SU-DHL-6 (cell line): Measurements from ENCODE around the gene ATAD3C.
"Not testable (repeated sequence)": the region's sequence is repeated elsewhere in the genome, so short reads cannot be mapped to it uniquely, and the experiment has no call there.

Source experiments
- H2AFZ ChIP-seq: fragments of 200-600 bp; sonication (generic); 2 replicates; pipeline ENCODE4 v1.6.1; 2014; ENCODE audit warnings: low read depth, mild to moderate bottlenecking, moderate library complexity, mixed read lengths, antibody characterized with exemption, low read length; ENCODE audit not compliant: severe bottlenecking
- H3F3A ChIP-seq: fragments of 200-600 bp; shearing (Covaris generic); 2 replicates; pipeline ENCODE4 v1.6.0; 2016; ENCODE audit warnings: antibody characterized with exemption, mild to moderate bottlenecking; ENCODE audit not compliant: insufficient read depth
- H3K27ac ChIP-seq: fragments of 200-600 bp; sonication (generic); 2 replicates; pipeline ENCODE4 v1.5.1; 2016; ENCODE audit warnings: low read depth, mild to moderate bottlenecking, low read length, moderate library complexity, mixed read lengths
- H3K27me3 ChIP-seq: fragments of 200-600 bp; sonication (generic), shearing (Covaris generic); 2 replicates; pipeline ENCODE4 v1.6.0; 2014; ENCODE audit warnings: mild to moderate bottlenecking, low read length
- H3K36me3 ChIP-seq: fragments of 200-600 bp; sonication (generic); 2 replicates; pipeline ENCODE4 v1.6.1; 2014; ENCODE audit warnings: mild to moderate bottlenecking, low read length, mixed read lengths
- H3K4me2 ChIP-seq: fragments of 300-600, 200-600 bp; shearing (Covaris generic), sonication (generic); 2 replicates; pipeline ENCODE4 v1.6.0; 2014; ENCODE audit warnings: low read length, low read depth, mild to moderate bottlenecking; ENCODE audit not compliant: poor library complexity, severe bottlenecking
- H3K4me3 ChIP-seq: fragments of 200-600 bp; sonication (generic); 2 replicates; pipeline ENCODE4 v1.5.1; 2014; ENCODE audit warnings: antibody characterized with exemption, low read length, mild to moderate bottlenecking, mixed read lengths; ENCODE audit not compliant: insufficient read depth, poor library complexity, severe bottlenecking
- H3K79me2 ChIP-seq: fragments of 200-600 bp; sonication (generic); 2 replicates; pipeline ENCODE4 v1.6.1; 2014; ENCODE audit warnings: mild to moderate bottlenecking, low read length, moderate library complexity; ENCODE audit not compliant: insufficient read depth
- H3K9ac ChIP-seq: fragments of 200-600 bp; sonication (generic); 2 replicates; pipeline ENCODE4 v1.7.0; 2014; ENCODE audit warnings: mild to moderate bottlenecking, low read length
- H3K9me2 ChIP-seq: fragments of 200-600 bp; sonication (generic); replicated peaks from 2 replicates; pipeline ENCODE4 v1.6.1; 2014; ENCODE audit warnings: low read length; ENCODE audit not compliant: insufficient read depth
- H3K9me3 ChIP-seq: fragments of 200-600 bp; sonication (generic); 2 replicates; pipeline ENCODE4 v1.6.1; 2014; ENCODE audit warnings: low read length, mixed read lengths; ENCODE audit not compliant: insufficient read depth
- H4K20me1 ChIP-seq: fragments of 200-600 bp; sonication (generic); 2 replicates; pipeline ENCODE4 v1.6.1; 2014; ENCODE audit warnings: low read depth, mild to moderate bottlenecking, antibody characterized with exemption, low read length, moderate library complexity, mixed read lengths
- CTCF ChIP-seq: fragments of 200-600 bp; sonication (generic); IDR thresholded peaks from one replicate; pipeline ENCODE4 v1.5.1; 2017; ENCODE audit warnings: antibody characterized with exemption, mild to moderate bottlenecking, low read length, moderate library complexity; ENCODE audit not compliant: insufficient read depth, poor library complexity, severe bottlenecking
- EZH2phosphoT487 ChIP-seq: fragments of 200-600 bp; sonication (generic), shearing (Covaris generic); conservative IDR thresholded peaks from 2 replicates; pipeline ENCODE4 v1.6.1; 2018; ENCODE audit warnings: mild to moderate bottlenecking, antibody characterized with exemption, low read length, moderate library complexity, mixed read lengths

Gene ATAD3C

GRCh38 chr1:1489231-1489630, 39.7 kb downstream of the ATAD3C start:
- Histone ChIP-seq H3K27ac (no peak overlapping the region), H2AFZ (no peak overlapping the region), H3K9me3 (no peaks in the 10 kb centered on the region), H3K4me3 (no peak overlapping the region), H4K20me1 (no peaks in the 10 kb centered on the region), H3K79me2 (no peaks in the 10 kb centered on the region), H3F3A (no peaks in the 10 kb centered on the region), H3K36me3 (peaks cover 4% of the 10 kb centered on the region; the same call in 1 of the 2 replicates), H3K4me2 (no peak overlapping the region), H3K9ac (no peak overlapping the region), H3K27me3 (no peaks in the 10 kb centered on the region), H3K9me2 (no peaks in the 10 kb centered on the region)
- TF ChIP-seq CTCF: no peak
- TF ChIP-seq EZH2phosphoT487: no peak

DNA sequence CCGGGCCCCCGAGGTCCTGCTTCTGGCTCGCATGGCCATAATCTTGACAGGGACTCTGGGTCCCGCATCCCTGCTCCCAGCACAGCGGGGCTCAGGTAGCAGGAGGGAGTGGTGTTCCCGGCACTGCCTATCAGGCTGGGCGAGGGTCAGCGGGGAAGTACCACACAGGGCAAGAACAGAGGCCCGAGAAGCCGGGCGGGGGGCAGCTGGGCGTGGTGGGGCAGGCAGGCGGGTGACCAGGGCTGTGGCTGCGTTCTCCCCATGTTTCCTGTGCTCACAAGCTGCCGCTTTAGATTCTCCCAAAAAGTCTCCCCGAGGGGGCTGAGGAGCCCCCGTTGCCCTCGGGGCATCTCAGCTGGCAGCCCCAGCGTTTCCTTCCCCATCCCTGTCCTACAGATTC, 40.4 kb downstream of the ATAD3C start:
- H3K9ac ChIP-seq: no peak overlapping the region
- no peak overlapping the region for H3K4me3 ChIP-seq
- H3K27me3 ChIP-seq: no peaks in the 10 kb centered on the region
- H3K27ac ChIP-seq: no peak overlapping the region
- no peaks in the 10 kb centered on the region for H3F3A ChIP-seq
- peaks cover 4% of the 10 kb centered on the region; the same call in 1 of the 2 replicates for H3K36me3 ChIP-seq
- no peak overlapping the region for H3K4me2 ChIP-seq
- no peaks in the 10 kb centered on the region for H3K9me2 ChIP-seq
- H3K79me2 ChIP-seq: no peaks in the 10 kb centered on the region
- H4K20me1 ChIP-seq: no peaks in the 10 kb centered on the region
- TF ChIP-seq CTCF (no peak), EZH2phosphoT487 (no peak)
- H2AFZ ChIP-seq: no peak overlapping the region
- H3K9me3 ChIP-seq: no peaks in the 10 kb centered on the region

GRCh38 chr1:1490633-1491230, 41.2 kb downstream of the ATAD3C start:
- TF ChIP-seq CTCF (no peak), EZH2phosphoT487 (no peak)
- Histone ChIP-seq H3K4me3 (no peak overlapping the region), H3F3A (no peaks in the 10 kb centered on the region), H3K9me2 (no peaks in the 10 kb centered on the region), H3K27me3 (no peaks in the 10 kb centered on the region), H3K27ac (no peak overlapping the region), H3K9me3 (no peaks in the 10 kb centered on the region), H3K9ac (no peak overlapping the region), H3K36me3 (peaks cover 4% of the 10 kb centered on the region; the same call in 1 of the 2 replicates), H3K79me2 (no peaks in the 10 kb centered on the region), H2AFZ (no peak overlapping the region), H3K4me2 (no peak overlapping the region), H4K20me1 (no peaks in the 10 kb centered on the region)

- Histone ChIP-seq H3K79me2 (no peaks in the 10 kb centered on the region), H3K9me3 (no peaks in the 10 kb centered on the region), H3K27me3 (no peaks in the 10 kb centered on the region), H3K4me3 (no peak overlapping the region), H3K27ac (no peak overlapping the region), H3K9me2 (no peaks in the 10 kb centered on the region), H3K36me3 (peaks cover 4% of the 10 kb centered on the region; the same call in 1 of the 2 replicates), H3K9ac (no peak overlapping the region), H3K4me2 (no peak overlapping the region), H3F3A (no peaks in the 10 kb centered on the region), H2AFZ (no peak overlapping the region), H4K20me1 (no peaks in the 10 kb centered on the region)
- TF ChIP-seq EZH2phosphoT487: no peak
- TF ChIP-seq CTCF: no peak
Observed at GRCh38 chr1:1491601-1492000, 42.1 kb downstream of the ATAD3C start.

DNA sequence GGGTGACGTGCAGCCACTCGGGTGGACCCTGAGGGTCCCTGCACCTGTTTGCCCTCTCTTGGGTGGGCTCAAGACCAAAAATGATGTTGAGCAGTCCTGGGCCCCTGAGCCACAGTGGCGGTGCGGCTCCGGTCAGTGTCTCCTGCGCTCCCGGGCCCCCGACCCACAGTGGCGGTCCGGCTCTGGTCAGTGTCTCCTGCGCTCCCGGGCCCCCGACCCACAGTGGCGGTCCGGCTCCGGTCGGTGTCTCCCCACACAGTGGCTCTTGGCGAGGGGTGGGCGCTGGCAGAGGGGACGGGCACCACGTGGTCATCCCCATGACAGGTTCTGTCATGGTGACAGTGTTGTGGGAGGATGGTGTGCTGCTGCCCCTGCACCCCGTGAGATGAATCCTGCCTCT, 44.8 kb downstream of the ATAD3C start:
- not testable (repeated sequence) for H3K4me2 ChIP-seq, H2AFZ ChIP-seq, H3K27me3 ChIP-seq

More for the DNA sequence above, 44.8 kb downstream of the ATAD3C start:
- H3F3A ChIP-seq, H4K20me1 ChIP-seq, H3K9ac ChIP-seq, H3K4me3 ChIP-seq, H3K9me2 ChIP-seq, H3K79me2 ChIP-seq, H3K9me3 ChIP-seq, H3K27ac ChIP-seq, H3K36me3 ChIP-seq: not testable (repeated sequence)
